Measurements from ENCODE around the gene INSC. TPM values are rescaled to one million over a fixed set of nuclear protein-coding genes. Genes with fewer than 3 reads are reported as not detected.
A peak's percentile ranks its signal among the peaks of the same experiment; 100 is the strongest.

INSC gene
- total and polyA plus RNA-seq, 4 donors: 0.63 to 1.3 (median 1.0) TPM

- intact Hi-C loops (cut with DNase I): no loop called here
- Histone ChIP-seq H3K4me1 (ENCODE audit: control insufficient read depth in 1 of 2, insufficient read depth in 2 of 2, low read length in 2 of 2) (no peaks in the 10 kb centered on the region), H3K27me3 (ENCODE audit: control insufficient read depth in 1 of 2, insufficient read depth in 2 of 2, low read length in 1 of 2) (no peaks in the 10 kb centered on the region), H3K4me3 (ENCODE audit: low read length in 2 of 2) (no peak overlapping the region), H3K36me3 (ENCODE audit: control insufficient read depth in 1 of 2, insufficient read depth in 2 of 2, low read length in 1 of 2) (no peaks in the 10 kb centered on the region), H3K9me3 (ENCODE audit: control insufficient read depth, low read length) (no peaks in the 10 kb centered on the region), H3K27ac (ENCODE audit: low read depth in 1 of 2, low read length in 2 of 2) (no peak overlapping the region)
- ATAC-seq (ENCODE audit: low FRiP score): no peak
- DNase-seq: no peak
Observed at GRCh38 chr11:15118431-15118830, 3.7 kb downstream of the INSC start.

GRCh38 chr11:15119352-15119751 lies 4.6 kb downstream of the INSC start:
- WGBS, 2 donors: 81 to 88% methylated on average over 4 of the region's 4 CpGs
- Histone ChIP-seq H3K9me3 (ENCODE audit: control insufficient read depth, low read length) (no peaks in the 10 kb centered on the region), H3K4me1 (ENCODE audit: control insufficient read depth in 1 of 2, insufficient read depth in 2 of 2, low read length in 2 of 2) (no peaks in the 10 kb centered on the region), H3K4me3 (ENCODE audit: low read length in 2 of 2) (no peak overlapping the region), H3K36me3 (ENCODE audit: control insufficient read depth in 1 of 2, insufficient read depth in 2 of 2, low read length in 1 of 2) (no peaks in the 10 kb centered on the region), H3K27ac (ENCODE audit: low read depth in 1 of 2, low read length in 2 of 2) (no peak overlapping the region), H3K27me3 (ENCODE audit: control insufficient read depth in 1 of 2, insufficient read depth in 2 of 2, low read length in 1 of 2) (no peaks in the 10 kb centered on the region)
- DNase-seq (no peak), ATAC-seq (ENCODE audit: low FRiP score) (no peak)
- intact Hi-C loops (cut with DNase I): no loop called here

GRCh38 chr11:15119826-15120225 lies 5.1 kb downstream of the INSC start:
- 7 to 19% methylated on average over 1 of the region's 1 CpG for WGBS, 2 donors
- H3K36me3 ChIP-seq (ENCODE audit: control insufficient read depth in 1 of 2, insufficient read depth in 2 of 2, low read length in 1 of 2): no peaks in the 10 kb centered on the region
- no peak overlapping the region for H3K4me3 ChIP-seq (ENCODE audit: low read length in 2 of 2)
- intact Hi-C loops (cut with DNase I): no loop called here
- DNase-seq (no peak), ATAC-seq (ENCODE audit: low FRiP score) (no peak)
- H3K27me3 ChIP-seq (ENCODE audit: control insufficient read depth in 1 of 2, insufficient read depth in 2 of 2, low read length in 1 of 2): no peaks in the 10 kb centered on the region
- H3K9me3 ChIP-seq (ENCODE audit: control insufficient read depth, low read length): no peaks in the 10 kb centered on the region
- H3K4me1 ChIP-seq (ENCODE audit: control insufficient read depth in 1 of 2, insufficient read depth in 2 of 2, low read length in 2 of 2): no peaks in the 10 kb centered on the region
- H3K27ac ChIP-seq (ENCODE audit: low read depth in 1 of 2, low read length in 2 of 2): no peak overlapping the region

- no peaks in the 10 kb centered on the region for H3K36me3 ChIP-seq (ENCODE audit: control insufficient read depth in 1 of 2, insufficient read depth in 2 of 2, low read length in 1 of 2)
- DNase-seq: no peak
- ATAC-seq (ENCODE audit: low FRiP score): no peak
- H3K27ac ChIP-seq (ENCODE audit: low read depth in 1 of 2, low read length in 2 of 2): no peak overlapping the region
- no peaks in the 10 kb centered on the region for H3K9me3 ChIP-seq (ENCODE audit: control insufficient read depth, low read length)
- no peaks in the 10 kb centered on the region for H3K27me3 ChIP-seq (ENCODE audit: control insufficient read depth in 1 of 2, insufficient read depth in 2 of 2, low read length in 1 of 2)
- 65 to 71% methylated on average over 1 of the region's 1 CpG for WGBS, 2 donors
- intact Hi-C loops (cut with DNase I): no loop called here
- H3K4me3 ChIP-seq (ENCODE audit: low read length in 2 of 2): no peak overlapping the region
- H3K4me1 ChIP-seq (ENCODE audit: control insufficient read depth in 1 of 2, insufficient read depth in 2 of 2, low read length in 2 of 2): peaks cover 0 to 7% of the 10 kb centered on the region in 2 donors
Observed at GRCh38 chr11:15123849-15124248, 9.1 kb downstream of the INSC start.

- ATAC-seq (ENCODE audit: low FRiP score) (no peak), DNase-seq (no peak)
- intact Hi-C loops (cut with DNase I): no loop called here
- Histone ChIP-seq H3K27me3 (ENCODE audit: control insufficient read depth in 1 of 2, insufficient read depth in 2 of 2, low read length in 1 of 2) (no peaks in the 10 kb centered on the region), H3K36me3 (ENCODE audit: control insufficient read depth in 1 of 2, insufficient read depth in 2 of 2, low read length in 1 of 2) (no peaks in the 10 kb centered on the region), H3K4me1 (ENCODE audit: control insufficient read depth in 1 of 2, insufficient read depth in 2 of 2, low read length in 2 of 2) (peaks cover 0 to 7% of the 10 kb centered on the region in 2 donors), H3K9me3 (ENCODE audit: control insufficient read depth, low read length) (no peaks in the 10 kb centered on the region), H3K4me3 (ENCODE audit: low read length in 2 of 2) (no peak overlapping the region), H3K27ac (ENCODE audit: low read depth in 1 of 2, low read length in 2 of 2) (no peak overlapping the region)
- WGBS, 2 donors: 87 to 92% methylated on average over 2 of the region's 2 CpGs
Observed at GRCh38 chr11:15124528-15124927, 9.8 kb downstream of the INSC start.

- WGBS, 2 donors: 40 to 41% methylated on average over 6 of the region's 6 CpGs
- Histone ChIP-seq H3K36me3 (ENCODE audit: control insufficient read depth in 1 of 2, insufficient read depth in 2 of 2, low read length in 1 of 2) (no peaks in the 10 kb centered on the region), H3K4me1 (ENCODE audit: control insufficient read depth in 1 of 2, insufficient read depth in 2 of 2, low read length in 2 of 2) (peaks cover 0 to 7% of the 10 kb centered on the region in 2 donors), H3K9me3 (ENCODE audit: control insufficient read depth, low read length) (no peaks in the 10 kb centered on the region), H3K27me3 (ENCODE audit: control insufficient read depth in 1 of 2, insufficient read depth in 2 of 2, low read length in 1 of 2) (no peaks in the 10 kb centered on the region), H3K27ac (ENCODE audit: low read depth in 1 of 2, low read length in 2 of 2) (no peak overlapping the region), H3K4me3 (ENCODE audit: low read length in 2 of 2) (no peak overlapping the region)
- ATAC-seq (ENCODE audit: low FRiP score) (peak; percentile 51), DNase-seq (no peak)
- intact Hi-C loops (cut with DNase I): no loop called here
Observed at GRCh38 chr11:15127341-15127740, 12.6 kb downstream of the INSC start.

- Histone ChIP-seq H3K36me3 (ENCODE audit: control insufficient read depth in 1 of 2, insufficient read depth in 2 of 2, low read length in 1 of 2) (no peaks in the 10 kb centered on the region), H3K9me3 (ENCODE audit: control insufficient read depth, low read length) (no peaks in the 10 kb centered on the region), H3K4me1 (ENCODE audit: control insufficient read depth in 1 of 2, insufficient read depth in 2 of 2, low read length in 2 of 2) (peaks cover 0 to 9% of the 10 kb centered on the region in 2 donors), H3K27me3 (ENCODE audit: control insufficient read depth in 1 of 2, insufficient read depth in 2 of 2, low read length in 1 of 2) (no peaks in the 10 kb centered on the region), H3K4me3 (ENCODE audit: low read length in 2 of 2) (no peak overlapping the region), H3K27ac (ENCODE audit: low read depth in 1 of 2, low read length in 2 of 2) (no peak overlapping the region)
- WGBS, 2 donors: 93 to 100% methylated on average over 2 of the region's 2 CpGs
- DNase-seq: no peak
- no peak for ATAC-seq (ENCODE audit: low FRiP score)
- intact Hi-C loops (cut with DNase I): no loop called here
Observed at GRCh38 chr11:15128621-15129020, 13.9 kb downstream of the INSC start.

GRCh38 chr11:15136166-15136565 lies 21.4 kb downstream of the INSC start:
- H3K27me3 ChIP-seq (ENCODE audit: control insufficient read depth in 1 of 2, insufficient read depth in 2 of 2, low read length in 1 of 2): no peaks in the 10 kb centered on the region
- no peak overlapping the region for H3K27ac ChIP-seq (ENCODE audit: low read depth in 1 of 2, low read length in 2 of 2)
- H3K4me3 ChIP-seq (ENCODE audit: low read length in 2 of 2): no peak overlapping the region
- ATAC-seq (ENCODE audit: low FRiP score) (no peak), DNase-seq (no peak)
- peaks cover 0 to 2% of the 10 kb centered on the region in 2 donors for H3K4me1 ChIP-seq (ENCODE audit: control insufficient read depth in 1 of 2, insufficient read depth in 2 of 2, low read length in 2 of 2)
- H3K36me3 ChIP-seq (ENCODE audit: control insufficient read depth in 1 of 2, insufficient read depth in 2 of 2, low read length in 1 of 2): no peaks in the 10 kb centered on the region
- H3K9me3 ChIP-seq (ENCODE audit: control insufficient read depth, low read length): no peaks in the 10 kb centered on the region
- WGBS, 2 donors: 97 to 100% methylated on average over 1 of the region's 1 CpG
- intact Hi-C loops (cut with DNase I): no loop called here

GRCh38 chr11:15139096-15139770 lies 24.5 kb downstream of the INSC start:
- 7 to 12% methylated on average over 5 of the region's 5 CpGs for WGBS, 2 donors
- H3K9me3 ChIP-seq (ENCODE audit: control insufficient read depth, low read length): no peaks in the 10 kb centered on the region
- no peak overlapping the region for H3K4me3 ChIP-seq (ENCODE audit: low read length in 2 of 2)
- ATAC-seq (ENCODE audit: low FRiP score) (no peak), DNase-seq (no peak)
- H3K36me3 ChIP-seq (ENCODE audit: control insufficient read depth in 1 of 2, insufficient read depth in 2 of 2, low read length in 1 of 2): no peaks in the 10 kb centered on the region
- H3K4me1 ChIP-seq (ENCODE audit: control insufficient read depth in 1 of 2, insufficient read depth in 2 of 2, low read length in 2 of 2): no peaks in the 10 kb centered on the region
- peak overlapping the region in 1 of 2 donors; percentile 22 for H3K27ac ChIP-seq (ENCODE audit: low read depth in 1 of 2, low read length in 2 of 2)
- no peaks in the 10 kb centered on the region for H3K27me3 ChIP-seq (ENCODE audit: control insufficient read depth in 1 of 2, insufficient read depth in 2 of 2, low read length in 1 of 2)
- intact Hi-C loops (cut with DNase I): no loop called here
